NCI-H1930 (cell line): ENCODE data around the gene TBC1D22A.

ENCODE experiments used
- DNase-seq, 2 experiments: peaks; one replicate each; lab custom pipeline; 2025; lab: John Stamatoyannopoulos, UW

TBC1D22A gene

GRCh38 chr22:47201996-47202818 lies 439.8 kb downstream of the TBC1D22A start:
- DNase-seq, result no peak

- no peak for DNase-seq
Observed at GRCh38 chr22:47202819-47203553, 440.5 kb downstream of the TBC1D22A start.

- no peak for DNase-seq
Observed at GRCh38 chr22:47203554-47203991, 441.1 kb downstream of the TBC1D22A start.

GRCh38 chr22:47204002-47204979 lies 441.8 kb downstream of the TBC1D22A start:
- no peak for DNase-seq

DNA sequence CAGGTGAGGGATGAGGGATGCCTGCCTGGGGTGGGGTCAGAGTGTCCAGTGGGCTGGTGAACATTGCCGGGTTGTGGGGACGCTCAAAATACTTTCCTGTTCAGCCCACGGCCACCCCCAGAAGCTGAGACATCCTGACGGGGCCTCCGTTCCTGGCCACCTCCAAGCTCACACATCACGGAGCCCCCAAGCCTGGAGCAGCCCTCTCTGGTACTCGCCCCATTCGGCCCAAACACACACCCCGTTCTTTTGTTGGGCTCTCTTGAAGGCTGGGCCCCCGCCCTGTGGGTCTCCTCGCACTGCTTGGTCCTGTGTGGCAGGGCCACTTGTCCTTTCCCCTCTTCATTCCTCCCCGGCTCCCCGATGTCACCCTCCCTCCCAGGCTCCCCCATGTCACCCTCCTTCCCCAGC lies 442.6 kb downstream of the TBC1D22A start:
- no peak for DNase-seq

- no peak for DNase-seq
Observed at GRCh38 chr22:47205554-47205953, 443.1 kb downstream of the TBC1D22A start.

DNA sequence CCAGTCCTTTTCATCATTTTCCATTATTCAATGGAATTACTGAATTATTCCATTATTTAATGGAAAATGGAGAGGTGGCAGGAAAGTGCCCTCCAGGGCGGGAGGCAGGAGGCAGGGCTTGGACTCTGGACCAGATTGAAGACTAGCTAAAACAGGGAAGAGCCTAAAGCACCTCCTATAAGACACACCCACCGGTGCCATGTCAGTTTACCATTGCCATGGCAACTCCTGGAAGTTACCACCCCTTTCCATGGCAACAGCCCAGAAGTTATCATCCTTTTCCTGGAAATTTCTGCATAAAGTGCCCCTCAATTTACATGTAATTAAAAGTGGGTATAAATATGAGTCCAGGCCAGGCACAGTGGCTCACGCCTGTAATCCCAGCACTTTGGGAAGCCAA lies 443.7 kb downstream of the TBC1D22A start:
- no peak for DNase-seq

- no peak for DNase-seq
Observed at GRCh38 chr22:47206666-47207218, 444.3 kb downstream of the TBC1D22A start.

- DNase-seq, result no peak
Observed at GRCh38 chr22:47207387-47207786, 444.9 kb downstream of the TBC1D22A start.

GRCh38 chr22:47207846-47208554 lies 445.6 kb downstream of the TBC1D22A start:
- DNase-seq, result no peak

GRCh38 chr22:47208630-47209029 lies 446.2 kb downstream of the TBC1D22A start:
- no peak for DNase-seq

DNA sequence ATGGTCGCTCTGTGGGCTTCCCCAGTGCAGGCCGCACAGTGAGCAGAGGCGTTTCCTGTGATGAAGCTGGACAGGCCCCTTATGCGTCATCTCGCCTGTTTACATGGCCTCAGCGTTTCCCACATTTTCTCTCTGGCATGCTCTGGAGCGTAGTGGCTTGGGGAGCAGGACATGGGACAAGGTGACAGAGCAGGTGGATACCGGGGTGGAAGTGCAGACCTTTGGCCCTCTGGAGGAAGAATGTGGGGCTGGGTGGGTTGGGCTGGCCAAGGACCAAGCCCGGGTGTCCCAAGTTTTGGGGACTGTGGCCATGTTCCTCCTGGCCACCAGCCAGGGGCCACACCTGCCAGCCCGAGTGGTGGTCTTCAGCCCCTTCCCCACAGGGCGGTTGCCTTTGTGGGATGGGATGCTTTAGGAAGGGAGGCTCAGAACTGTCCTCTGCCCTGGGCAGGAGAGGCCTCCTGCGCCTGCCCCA lies 446.6 kb downstream of the TBC1D22A start:
- DNase-seq, result no peak

GRCh38 chr22:47209547-47210023 lies 447.1 kb downstream of the TBC1D22A start:
- no peak for DNase-seq

GRCh38 chr22:47210112-47210657 lies 447.7 kb downstream of the TBC1D22A start:
- DNase-seq, result no peak

- DNase-seq, result no peak
Observed at GRCh38 chr22:47210686-47211085, 448.2 kb downstream of the TBC1D22A start.

GRCh38 chr22:47213571-47214230 lies 451.3 kb downstream of the TBC1D22A start:
- DNase-seq, result no peak

DNA sequence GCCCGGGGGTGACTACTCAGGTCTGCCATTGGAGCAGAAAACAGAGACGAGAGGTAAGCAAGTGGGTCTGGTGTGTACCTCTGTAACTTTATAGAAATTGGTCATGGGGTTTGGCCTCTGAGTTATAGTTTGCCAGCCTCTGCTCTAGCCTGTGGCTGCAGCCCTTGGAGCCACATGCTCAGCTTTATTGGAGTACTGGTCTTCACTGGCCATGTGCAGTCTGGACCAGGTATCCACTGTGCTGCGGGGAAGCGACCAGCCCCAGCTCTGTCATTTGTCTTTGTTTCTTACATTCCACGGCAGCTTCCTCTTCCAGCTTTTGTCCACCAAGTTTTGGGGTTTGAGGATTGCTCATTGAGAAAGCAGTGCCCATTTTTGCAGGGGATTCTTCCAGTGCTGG lies 453.4 kb downstream of the TBC1D22A start:
- DNase-seq, result no peak

DNA sequence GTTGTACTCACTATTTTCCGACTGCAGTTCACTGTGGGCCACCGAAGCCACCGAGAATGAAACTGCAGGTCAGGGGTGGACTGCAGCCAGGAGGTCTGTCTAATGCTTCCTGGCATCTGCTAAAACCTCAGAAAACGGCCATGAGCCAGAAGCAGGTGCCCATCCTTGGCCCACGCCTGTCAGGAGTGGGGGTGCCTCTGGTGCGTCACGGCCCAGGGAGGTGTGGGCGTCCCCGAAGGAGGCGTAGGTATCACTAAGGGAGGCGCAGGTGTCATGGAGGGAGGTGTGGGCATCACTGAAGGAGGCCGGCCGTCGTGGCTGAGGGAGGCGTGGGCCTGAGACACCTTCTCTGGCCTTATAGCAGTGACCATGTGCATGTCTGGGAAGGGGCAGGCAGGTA lies 456.2 kb downstream of the TBC1D22A start:
- DNase-seq, result no peak

- no peak for DNase-seq
Observed at GRCh38 chr22:47219789-47220188, 457.3 kb downstream of the TBC1D22A start.

DNA sequence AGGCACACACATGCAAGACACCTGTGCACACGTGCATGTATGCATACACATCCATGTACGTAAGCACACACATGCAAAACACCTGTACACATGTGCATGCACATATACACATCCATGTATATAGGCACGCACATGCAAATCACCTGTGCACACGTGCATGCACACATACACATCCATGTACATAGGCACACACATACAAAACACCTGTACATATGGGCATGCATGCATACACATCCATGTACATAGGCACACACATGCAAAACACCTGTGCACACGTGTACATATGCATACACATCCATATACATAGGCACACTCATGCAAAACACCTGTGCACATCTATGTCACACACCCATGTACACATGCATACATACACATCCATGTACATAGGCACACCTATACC lies 458.3 kb downstream of the TBC1D22A start:
- no peak for DNase-seq
